ENCODE measurements around the gene DNAJC3. TPM values are rescaled to one million over a fixed set of nuclear protein-coding genes. Genes with fewer than 3 reads are reported as not detected.

Gene DNAJC3
- total RNA-seq, 1 experiment from 2014 or later = 113 TPM

DNA sequence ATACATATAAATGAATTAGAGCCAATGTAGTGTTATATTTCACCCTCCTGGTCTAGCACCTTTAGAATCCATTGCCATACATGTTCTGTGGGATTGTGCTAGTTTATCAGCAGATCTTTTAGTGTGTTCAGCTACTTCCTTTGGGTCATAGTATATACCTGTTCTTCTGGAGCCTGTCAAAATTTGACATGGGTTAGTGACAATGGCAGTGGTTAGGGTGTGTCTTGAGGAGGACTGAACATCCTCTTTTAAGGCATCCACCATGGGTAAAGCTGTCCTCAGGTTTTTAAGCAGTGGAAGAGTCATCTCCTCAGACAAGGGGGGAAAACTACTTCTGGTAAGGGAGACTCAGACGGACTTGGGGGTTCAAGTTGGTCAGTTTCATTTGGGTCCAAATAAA is 29.4 kb downstream of the DNAJC3 start:
- POLR2A ChIA-PET = interaction anchor here (0.7 to 1.5 kb wide), 5 partner anchors 9 to 77 kb away, joined by 3 to 4 read pairs (median 4); partner anchors contain the start of gene DNAJC3
- Mint-ChIP-seq H3K9me3 (ENCODE audit: unreplicated experiment) (no peaks in the 10 kb centered on the region), H3K27ac (ENCODE audit: low read depth, unreplicated experiment) (no peak overlapping the region), H3K4me1 (ENCODE audit: insufficient read depth, unreplicated experiment) (peaks cover 27% of the 10 kb centered on the region), H3K4me3 (ENCODE audit: unreplicated experiment) (no peak overlapping the region), H3K36me3 (ENCODE audit: insufficient read depth, unreplicated experiment) (peaks cover 37% of the 10 kb centered on the region), H3K27me3 (ENCODE audit: insufficient read depth, unreplicated experiment) (no peaks in the 10 kb centered on the region)
- DNase-seq (ENCODE audit: unreplicated experiment) = no peak
- CTCF ChIA-PET = interaction anchor here (0.6 to 2.8 kb wide), 5 partner anchors 8 to 300 kb away, joined by 3 to 15 read pairs (median 4); no protein-coding TSS in a partner anchor
- TF ChIP-seq, protein P1, sequence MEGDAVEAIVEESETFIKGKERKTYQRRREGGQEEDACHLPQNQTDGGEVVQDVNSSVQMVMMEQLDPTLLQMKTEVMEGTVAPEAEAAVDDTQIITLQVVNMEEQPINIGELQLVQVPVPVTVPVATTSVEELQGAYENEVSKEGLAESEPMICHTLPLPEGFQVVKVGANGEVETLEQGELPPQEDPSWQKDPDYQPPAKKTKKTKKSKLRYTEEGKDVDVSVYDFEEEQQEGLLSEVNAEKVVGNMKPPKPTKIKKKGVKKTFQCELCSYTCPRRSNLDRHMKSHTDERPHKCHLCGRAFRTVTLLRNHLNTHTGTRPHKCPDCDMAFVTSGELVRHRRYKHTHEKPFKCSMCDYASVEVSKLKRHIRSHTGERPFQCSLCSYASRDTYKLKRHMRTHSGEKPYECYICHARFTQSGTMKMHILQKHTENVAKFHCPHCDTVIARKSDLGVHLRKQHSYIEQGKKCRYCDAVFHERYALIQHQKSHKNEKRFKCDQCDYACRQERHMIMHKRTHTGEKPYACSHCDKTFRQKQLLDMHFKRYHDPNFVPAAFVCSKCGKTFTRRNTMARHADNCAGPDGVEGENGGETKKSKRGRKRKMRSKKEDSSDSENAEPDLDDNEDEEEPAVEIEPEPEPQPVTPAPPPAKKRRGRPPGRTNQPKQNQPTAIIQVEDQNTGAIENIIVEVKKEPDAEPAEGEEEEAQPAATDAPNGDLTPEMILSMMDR (IDR thresholded peaks at IDR 0.05; ENCODE audit: unreplicated experiment) = no peak
- BruUV-seq (replicated peaks) = no TSS peak
- intact Hi-C loops (cut with micrococcal nuclease) = no loop called here

DNA sequence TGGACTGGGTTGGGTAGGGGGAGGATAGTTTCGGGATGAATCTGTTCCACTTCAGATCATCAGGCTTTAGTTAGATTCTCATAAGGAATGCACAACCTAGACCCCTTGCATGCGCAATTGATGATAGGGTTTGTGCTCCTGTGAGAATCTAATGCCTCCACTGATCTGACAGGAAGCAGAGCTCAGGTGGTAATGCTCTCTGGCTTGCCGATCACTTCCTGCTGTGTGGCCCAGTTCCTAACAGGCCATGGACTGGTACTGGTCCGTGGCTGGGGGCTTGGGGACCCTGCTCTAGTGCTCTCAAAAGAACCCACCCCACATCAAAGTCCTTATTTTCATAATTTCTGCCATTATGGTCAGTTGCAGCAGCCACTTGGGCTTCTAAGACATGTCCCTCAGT is 30.1 kb downstream of the DNAJC3 start:
- Mint-ChIP-seq H3K4me1 (ENCODE audit: insufficient read depth, unreplicated experiment) (peaks cover 26% of the 10 kb centered on the region), H3K4me3 (ENCODE audit: unreplicated experiment) (no peak overlapping the region), H3K9me3 (ENCODE audit: unreplicated experiment) (no peaks in the 10 kb centered on the region), H3K36me3 (ENCODE audit: insufficient read depth, unreplicated experiment) (peaks cover 44% of the 10 kb centered on the region), H3K27ac (ENCODE audit: low read depth, unreplicated experiment) (no peak overlapping the region), H3K27me3 (ENCODE audit: insufficient read depth, unreplicated experiment) (no peaks in the 10 kb centered on the region)
- BruUV-seq (replicated peaks) = no TSS peak
- ChIA-PET CTCF (interaction anchor here (1.4 to 2.8 kb wide), 3 partner anchors 9 to 127 kb away, joined by 3 to 15 read pairs (median 8); no protein-coding TSS in a partner anchor), POLR2A (interaction anchor here (0.7 to 1.3 kb wide), 5 partner anchors 10 to 30 kb away, joined by 3 to 4 read pairs (median 4); partner anchors contain the start of gene DNAJC3)
- intact Hi-C loops (cut with micrococcal nuclease) = no loop called here
- TF ChIP-seq, protein P1 (IDR thresholded peaks at IDR 0.05; ENCODE audit: unreplicated experiment) = no peak
- no peak for DNase-seq (ENCODE audit: unreplicated experiment)

DNA sequence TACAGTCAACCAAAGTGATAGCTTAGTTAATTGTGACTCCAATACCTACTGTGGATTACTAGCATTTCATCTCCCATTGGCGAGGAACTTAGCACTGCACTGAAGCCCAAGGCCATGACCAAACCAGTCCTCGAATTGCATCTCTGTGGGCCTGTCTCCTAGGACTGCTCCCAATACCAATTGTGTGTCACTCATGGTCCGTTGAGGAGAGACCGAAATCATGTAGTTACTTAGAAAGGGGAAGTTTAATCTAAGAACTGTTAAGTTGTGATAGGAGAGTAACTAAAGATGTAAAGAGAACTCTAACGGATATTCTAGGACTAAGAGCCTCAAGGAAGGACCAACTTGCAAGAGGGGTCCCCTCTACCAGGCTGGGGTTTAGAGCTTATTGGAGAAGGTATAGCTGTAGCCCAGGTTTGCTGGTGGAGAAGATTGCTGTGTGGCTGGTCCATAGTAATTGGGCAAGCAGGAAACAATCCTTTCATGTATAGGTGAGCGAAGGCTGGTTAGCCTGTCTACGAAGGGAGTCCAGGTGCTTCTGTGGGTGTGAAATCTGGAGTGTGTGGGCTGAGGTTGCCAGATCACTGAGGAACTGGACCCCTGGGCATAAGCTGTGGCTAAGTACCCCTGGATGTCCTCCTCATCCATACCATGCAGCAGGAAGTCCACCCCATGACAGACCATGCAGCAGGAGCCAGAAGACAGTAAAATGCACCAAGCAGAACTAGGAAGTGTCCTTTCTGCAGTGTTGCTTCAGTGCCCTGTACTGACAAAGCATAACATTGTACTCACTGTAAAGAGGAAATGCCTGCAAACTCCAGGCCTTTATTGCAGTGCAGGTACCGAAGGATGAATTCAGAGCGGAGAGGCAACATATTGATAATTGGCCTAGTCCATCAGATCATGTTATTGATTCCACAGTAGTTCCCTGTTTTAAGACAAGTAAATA is 30.8 kb downstream of the DNAJC3 start:
- POLR2A ChIA-PET = interaction anchor here (0.8 kb wide), 2 partner anchors 10 to 31 kb away, joined by 3 to 4 read pairs; partner anchors contain the start of gene DNAJC3
- H3K4me1 Mint-ChIP-seq (ENCODE audit: insufficient read depth, unreplicated experiment) = peaks cover 22% of the 10 kb centered on the region
- H3K4me3 Mint-ChIP-seq (ENCODE audit: unreplicated experiment) = no peak overlapping the region
- H3K27me3 Mint-ChIP-seq (ENCODE audit: insufficient read depth, unreplicated experiment) = no peaks in the 10 kb centered on the region
- H3K9me3 Mint-ChIP-seq (ENCODE audit: unreplicated experiment) = no peaks in the 10 kb centered on the region
- TF ChIP-seq, protein P1 (IDR thresholded peaks at IDR 0.05; ENCODE audit: unreplicated experiment) = no peak
- no TSS peak for BruUV-seq (replicated peaks)
- intact Hi-C loops (cut with micrococcal nuclease) = no loop called here
- H3K27ac Mint-ChIP-seq (ENCODE audit: low read depth, unreplicated experiment) = no peak overlapping the region
- H3K36me3 Mint-ChIP-seq (ENCODE audit: insufficient read depth, unreplicated experiment) = peaks cover 50% of the 10 kb centered on the region
- CTCF ChIA-PET = interaction anchor here (1.4 to 1.6 kb wide), 2 partner anchors 10 to 12 kb away, joined by 3 to 8 read pairs; no protein-coding TSS in a partner anchor
- DNase-seq (ENCODE audit: unreplicated experiment) = no peak

DNA sequence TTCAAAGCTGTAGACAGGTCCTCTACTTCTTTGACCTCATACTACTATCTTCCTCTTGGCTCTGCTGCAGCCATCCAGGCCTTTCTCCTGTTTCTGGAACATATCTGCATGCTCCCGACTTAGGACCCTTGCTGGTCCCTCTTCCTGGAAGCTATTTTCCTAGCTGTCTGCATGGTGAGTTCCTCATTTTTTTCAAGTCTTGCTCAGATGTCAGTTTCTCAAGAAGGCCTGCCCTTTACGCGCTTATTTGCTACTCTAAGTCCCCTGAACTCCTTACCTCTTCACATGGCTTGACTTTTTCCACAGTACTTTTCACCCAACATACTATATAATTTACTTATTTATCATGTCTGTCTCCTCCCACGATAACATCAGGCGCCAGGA is 31.4 kb downstream of the DNAJC3 start:
- intact Hi-C loops (cut with micrococcal nuclease) = no loop called here
- no peak overlapping the region for H3K4me3 Mint-ChIP-seq (ENCODE audit: unreplicated experiment)
- H3K4me1 Mint-ChIP-seq (ENCODE audit: insufficient read depth, unreplicated experiment) = peaks cover 24% of the 10 kb centered on the region
- H3K27me3 Mint-ChIP-seq (ENCODE audit: insufficient read depth, unreplicated experiment) = no peaks in the 10 kb centered on the region
- ChIA-PET POLR2A (no interaction called here), CTCF (interaction anchor here (1.3 kb wide), 1 partner anchor 10 kb away, joined by 8 read pairs; no protein-coding TSS in a partner anchor)
- no peak overlapping the region for H3K27ac Mint-ChIP-seq (ENCODE audit: low read depth, unreplicated experiment)
- no TSS peak for BruUV-seq (replicated peaks)
- H3K9me3 Mint-ChIP-seq (ENCODE audit: unreplicated experiment) = no peaks in the 10 kb centered on the region
- no peak for DNase-seq (ENCODE audit: unreplicated experiment)
- TF ChIP-seq, protein P1 (IDR thresholded peaks at IDR 0.05; ENCODE audit: unreplicated experiment) = no peak
- H3K36me3 Mint-ChIP-seq (ENCODE audit: insufficient read depth, unreplicated experiment) = peaks cover 57% of the 10 kb centered on the region
